GM23248 (cell line): Measurements from ENCODE around the gene YOD1.

Source experiments
- EZH2 ChIP-seq: fragments of 200-600 bp; sonication (generic); IDR thresholded peaks from 2 replicates; pipeline ENCODE4 v1.6.1; 2018; ENCODE audit warnings: antibody characterized with exemption, mild to moderate bottlenecking; ENCODE audit not compliant: insufficient read depth, poor library complexity, severe bottlenecking
- EZH2phosphoT487 ChIP-seq: fragments of 200-600 bp; sonication (generic); IDR thresholded peaks from 2 replicates; pipeline ENCODE4 v1.6.1; 2018; ENCODE audit warnings: antibody characterized with exemption, moderate library complexity, mild to moderate bottlenecking, low read depth; ENCODE audit not compliant: insufficient read depth

DNA sequence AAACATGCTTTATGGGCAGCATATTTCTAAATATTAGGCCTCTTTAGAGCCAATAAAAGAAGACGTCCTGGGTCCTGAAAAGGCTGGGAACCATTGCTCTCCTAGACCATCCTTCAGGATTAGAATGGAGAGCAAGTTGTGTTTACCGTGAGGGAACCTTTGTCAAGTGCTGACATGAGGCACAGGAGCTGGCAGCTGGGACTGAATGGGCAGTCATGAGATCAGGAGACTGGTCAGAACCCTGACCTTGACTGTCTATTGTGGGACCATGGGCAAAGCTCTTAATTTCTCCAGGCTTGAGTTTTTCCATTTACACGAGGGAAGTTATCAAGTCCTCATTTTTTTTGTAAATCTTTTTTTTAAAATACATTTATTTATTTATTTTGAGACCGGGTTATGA, 7.2 kb upstream of the YOD1 start:
- TF ChIP-seq EZH2: no peak
- no peak for TF ChIP-seq EZH2phosphoT487
